CD4-positive, alpha-beta T cell treated with Interleukin-21 for 1 hour (primary cell): ENCODE results near the gene ALPP.
"Not testable (repeated sequence)": the region's sequence is repeated elsewhere in the genome, so short reads cannot be mapped to it uniquely, and the experiment has no call there.

Experiments
- DNase-seq: peaks from one replicate; pipeline ENCODE4 v3.0.0-alpha.2; 2020

The ALPP gene

GRCh38 chr2:232407428-232408150 is 29.0 kb downstream of the ALPP start:
- DNase-seq = not testable (repeated sequence)

GRCh38 chr2:232408269-232408668 is 29.7 kb downstream of the ALPP start:
- not testable (repeated sequence) for DNase-seq

DNA sequence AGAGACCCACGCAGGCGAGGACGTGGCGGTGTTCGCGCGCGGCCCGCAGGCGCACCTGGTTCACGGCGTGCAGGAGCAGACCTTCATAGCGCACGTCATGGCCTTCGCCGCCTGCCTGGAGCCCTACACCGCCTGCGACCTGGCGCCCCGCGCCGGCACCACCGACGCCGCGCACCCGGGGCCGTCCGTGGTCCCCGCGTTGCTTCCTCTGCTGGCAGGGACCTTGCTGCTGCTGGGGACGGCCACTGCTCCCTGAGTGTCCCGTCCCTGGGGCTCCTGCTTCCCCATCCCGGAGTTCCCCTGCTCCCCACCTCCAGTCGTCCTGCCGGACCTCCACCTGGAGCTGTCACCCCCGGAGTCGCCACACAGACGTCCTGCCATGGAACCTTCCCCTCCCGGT is 31.1 kb downstream of the ALPP start:
- not testable (repeated sequence) for DNase-seq

- no peak for DNase-seq
Measured at GRCh38 chr2:232410238-232410900, 31.8 kb downstream of the ALPP start.

DNA sequence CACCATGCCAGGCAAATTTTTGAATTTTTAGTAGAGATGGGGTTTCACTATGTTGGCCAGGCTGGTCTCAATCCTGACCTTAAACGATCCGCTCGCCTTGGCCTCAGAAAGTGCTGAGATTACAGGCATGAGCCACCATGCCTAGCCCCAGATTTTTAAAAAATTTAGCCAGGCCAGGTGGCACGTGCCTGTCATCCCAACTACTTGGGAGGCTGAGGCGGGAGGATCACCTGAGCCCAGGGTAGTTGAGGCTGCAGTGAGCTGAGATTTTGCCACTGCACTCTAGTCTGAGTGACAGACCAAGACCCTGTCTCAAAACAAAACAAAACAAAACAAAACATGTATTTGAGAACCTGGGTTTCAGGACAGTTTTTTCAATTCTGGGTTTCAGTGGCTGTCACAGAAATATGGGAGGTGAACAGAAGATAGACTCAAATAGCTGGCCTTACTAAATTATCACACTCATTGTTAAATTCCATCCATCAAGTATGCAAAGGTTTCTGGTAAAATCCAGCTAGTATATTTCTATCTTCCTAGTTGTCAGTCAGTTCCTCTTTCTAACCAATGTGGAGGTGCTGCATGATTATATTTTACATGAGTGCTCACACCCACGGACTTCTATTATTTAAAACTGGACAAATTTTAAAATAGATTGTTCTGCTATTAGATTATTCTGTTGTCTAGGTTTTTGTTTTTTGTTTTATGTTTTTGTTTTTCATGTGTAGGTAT is 33.5 kb downstream of the ALPP start:
- DNase-seq = no peak

DNA sequence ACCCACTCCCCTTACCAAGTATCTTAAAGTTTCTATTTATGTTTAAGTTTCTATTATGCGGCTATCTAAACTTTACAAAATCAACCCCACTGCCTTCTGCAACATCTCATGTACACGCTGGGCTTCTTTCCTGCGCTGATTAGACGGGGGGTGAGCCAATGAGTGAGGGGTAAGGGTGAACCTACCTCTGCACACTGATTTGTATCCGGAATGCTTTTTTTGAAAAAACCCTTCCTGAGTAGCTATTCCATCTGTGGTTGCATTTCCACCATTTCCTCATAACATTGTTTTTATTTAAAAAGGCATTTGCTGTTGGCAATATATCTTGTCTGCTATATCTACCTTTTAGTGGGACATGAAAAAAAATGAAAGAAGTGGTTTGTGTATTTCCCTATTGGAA is 34.4 kb downstream of the ALPP start:
- DNase-seq = no peak

- no peak for DNase-seq
Measured at GRCh38 chr2:232415138-232415690, 36.7 kb downstream of the ALPP start.

GRCh38 chr2:232415736-232416520 is 37.4 kb downstream of the ALPP start:
- DNase-seq = no peak

DNA sequence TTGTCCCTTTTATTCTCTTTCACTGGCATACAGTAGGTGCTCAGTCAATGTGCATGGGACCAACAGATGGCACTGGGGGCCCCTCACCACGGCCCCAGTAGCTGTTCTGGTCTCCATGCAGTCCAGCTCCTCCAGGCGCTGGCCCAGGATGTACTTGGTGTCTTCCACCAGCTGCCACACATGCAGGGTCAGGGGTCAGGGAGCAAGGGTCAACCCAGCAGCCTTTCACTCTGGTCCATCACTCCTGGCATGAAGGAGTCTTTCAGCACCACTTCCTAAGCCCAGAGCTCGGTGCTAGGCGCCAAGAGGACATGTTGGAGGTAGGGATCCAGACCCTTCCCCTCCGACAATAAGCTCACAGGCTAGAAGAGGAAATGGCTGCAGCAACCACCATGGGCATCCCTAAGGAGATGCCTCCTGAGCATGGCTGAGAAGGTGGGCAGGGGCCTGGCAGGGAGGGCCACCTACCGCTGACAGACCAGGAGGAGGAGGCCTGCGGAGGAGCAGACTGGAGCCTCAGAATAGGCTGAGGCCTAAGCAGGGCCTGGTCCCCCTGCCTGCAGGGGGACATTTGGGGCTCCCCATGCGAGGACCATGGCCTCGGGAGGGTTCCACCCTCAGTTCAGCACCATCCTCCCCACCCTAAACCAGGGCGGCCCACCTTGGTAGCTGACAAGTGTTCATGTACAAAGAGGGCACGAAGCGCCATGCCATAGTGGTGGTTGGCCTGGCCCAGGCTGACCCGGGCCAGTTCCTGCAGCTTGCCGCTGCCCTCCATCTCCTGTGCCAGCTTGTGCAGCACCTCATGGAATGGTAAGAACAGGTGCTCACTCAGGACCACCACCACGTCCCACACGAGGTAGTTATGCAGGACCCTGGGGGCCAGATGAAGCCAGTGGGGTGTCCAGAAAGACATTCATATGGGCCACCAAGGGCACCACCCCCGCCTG is 38.2 kb downstream of the ALPP start:
- no peak for DNase-seq

DNA sequence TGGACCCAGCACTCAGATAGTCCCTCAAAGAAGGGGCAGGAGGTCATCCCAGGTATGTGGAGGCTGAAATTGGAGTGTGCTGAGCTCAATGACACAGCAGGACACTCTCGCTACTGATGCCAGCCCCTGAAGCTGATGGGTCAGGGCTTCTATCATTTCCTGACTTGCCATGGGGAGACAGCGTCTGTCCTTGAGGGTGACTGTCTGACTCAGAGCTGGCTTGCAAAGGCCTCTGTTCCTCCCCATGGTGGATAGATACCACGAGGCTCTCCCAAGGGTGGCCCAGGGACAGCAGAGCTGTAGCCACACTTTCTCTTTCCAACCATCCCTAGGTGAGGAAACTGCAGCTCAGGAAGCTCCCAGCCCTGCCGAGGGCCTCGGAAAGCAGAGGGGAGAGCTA is 38.9 kb downstream of the ALPP start:
- no peak for DNase-seq

DNA sequence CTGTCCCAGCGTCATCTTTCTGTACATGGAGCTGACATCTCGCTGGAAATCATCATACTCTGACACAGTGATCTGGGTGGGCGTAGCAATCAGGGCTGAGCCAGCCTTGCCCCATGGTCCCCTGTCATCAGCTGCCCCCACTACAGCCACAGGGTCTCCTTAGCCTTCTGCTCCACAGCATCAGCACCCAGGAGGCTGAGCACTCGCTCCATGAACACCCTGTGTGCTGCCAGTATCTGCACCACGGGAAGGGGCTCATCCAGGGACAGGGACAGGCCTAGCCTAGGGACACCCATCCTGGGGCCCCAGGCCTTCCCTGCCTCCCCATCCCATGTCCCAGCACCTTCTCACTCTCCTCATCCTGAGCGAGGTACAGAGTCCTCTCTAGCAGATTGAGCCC is 39.5 kb downstream of the ALPP start:
- DNase-seq = no peak

- DNase-seq = no peak
Measured at GRCh38 chr2:232418466-232419244, 40.1 kb downstream of the ALPP start.

GRCh38 chr2:232419245-232420072 is 40.9 kb downstream of the ALPP start:
- DNase-seq = no peak

DNA sequence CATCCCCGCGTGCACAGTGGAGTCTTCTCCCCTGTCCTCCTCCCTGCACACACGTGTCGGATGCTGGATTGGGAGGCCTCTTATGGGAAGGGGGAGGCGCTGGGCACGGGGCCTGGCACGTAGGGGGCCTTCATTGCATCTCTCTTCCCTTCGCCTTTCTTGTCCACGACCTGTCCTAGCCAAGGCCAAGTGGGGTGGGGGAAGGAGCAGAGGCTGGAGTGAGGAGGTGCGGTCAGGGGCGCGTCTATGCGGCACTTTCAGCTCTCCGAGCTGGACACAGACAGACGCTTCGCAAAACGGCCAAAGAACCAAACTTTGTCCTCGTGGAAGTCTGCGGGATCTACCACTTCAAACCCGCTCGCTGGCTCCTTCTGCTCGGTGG is 41.5 kb downstream of the ALPP start:
- no peak for DNase-seq

DNA sequence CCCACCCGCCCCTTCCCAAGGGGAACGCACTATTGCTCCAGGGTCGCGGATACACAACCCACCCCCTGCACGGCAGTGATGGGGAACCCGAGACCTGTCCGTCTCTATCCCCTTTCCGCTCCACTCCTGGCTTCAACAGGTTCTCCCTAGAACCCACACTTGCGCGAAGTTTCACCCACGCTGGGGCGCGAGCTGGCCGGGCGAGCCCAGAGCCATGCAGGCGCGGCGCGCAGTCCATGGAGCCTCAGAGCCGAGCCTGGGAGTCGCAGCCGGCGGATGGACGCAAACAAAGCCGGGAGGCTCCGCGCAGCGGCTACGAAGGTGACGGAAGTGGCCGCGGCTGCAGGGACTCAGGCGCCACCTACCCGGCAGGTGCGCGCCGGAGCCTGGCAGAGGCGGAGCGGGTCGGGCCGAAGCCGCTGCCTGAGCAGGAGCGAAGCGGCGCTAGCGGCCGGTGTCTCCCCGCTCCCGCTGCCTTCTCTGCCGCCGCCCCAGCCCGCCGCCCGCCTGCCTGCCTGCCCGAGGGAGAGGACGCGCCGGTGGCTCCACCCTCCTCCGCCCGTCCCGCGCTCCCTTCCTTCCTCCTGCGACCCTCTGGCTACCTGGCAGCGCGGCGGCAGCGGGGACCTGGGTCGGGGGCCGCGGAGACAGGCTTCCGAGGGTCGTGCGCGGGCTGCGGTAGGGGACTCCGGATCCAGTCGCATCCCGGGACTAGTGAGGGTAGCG is 42.1 kb downstream of the ALPP start:
- peak; percentile 4 for DNase-seq

DNA sequence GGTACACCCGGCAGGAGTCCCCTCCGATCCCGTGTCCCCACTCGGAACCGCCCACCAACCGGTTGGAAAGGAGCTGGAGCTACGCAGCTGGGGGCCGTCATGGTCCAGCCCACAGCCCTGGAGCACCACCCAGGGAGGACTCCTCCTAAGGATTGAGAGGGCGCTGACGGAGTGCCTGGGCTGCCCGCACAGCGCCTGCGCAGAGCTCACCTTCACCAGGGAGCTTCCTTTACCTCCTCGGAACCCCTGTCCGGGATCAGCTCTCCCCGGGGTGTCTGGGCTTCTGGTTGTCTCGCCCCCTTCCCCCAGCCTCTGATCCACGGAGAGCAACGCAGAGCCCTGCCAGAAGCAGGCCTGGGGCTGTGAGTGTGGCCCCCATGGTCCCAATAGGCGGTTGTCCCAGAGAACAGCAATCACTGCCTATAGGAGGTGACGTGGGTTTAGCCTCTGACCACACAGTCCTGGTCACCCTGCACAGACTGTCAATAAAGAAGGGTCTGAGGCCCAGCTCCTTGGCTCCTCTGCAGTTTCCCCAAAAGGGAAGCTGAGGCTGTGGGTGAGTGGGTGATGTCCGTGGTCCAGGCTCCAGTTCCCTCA is 42.7 kb downstream of the ALPP start:
- no peak for DNase-seq

- DNase-seq = no peak
Measured at GRCh38 chr2:232422051-232422450, 43.5 kb downstream of the ALPP start.

DNA sequence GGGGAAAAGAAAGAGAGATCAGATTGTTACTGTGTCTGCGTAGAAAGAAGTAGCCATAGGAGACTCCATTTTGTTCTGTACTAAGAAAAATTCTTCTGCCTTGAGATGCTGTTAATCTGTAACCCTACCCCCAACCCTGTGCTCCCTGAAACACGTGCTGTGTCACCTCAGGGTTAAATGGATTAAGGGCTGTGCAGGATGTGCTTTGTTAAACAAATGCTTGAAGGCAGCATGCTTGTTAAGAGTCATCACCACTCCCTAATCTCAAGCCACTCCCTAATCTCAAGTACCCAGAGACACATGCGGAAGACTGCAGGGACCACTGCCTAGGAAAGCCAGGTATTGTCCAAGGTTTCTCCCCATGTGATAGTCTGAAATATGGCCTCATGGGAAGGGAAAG is 44.4 kb downstream of the ALPP start:
- DNase-seq = not testable (repeated sequence)

DNA sequence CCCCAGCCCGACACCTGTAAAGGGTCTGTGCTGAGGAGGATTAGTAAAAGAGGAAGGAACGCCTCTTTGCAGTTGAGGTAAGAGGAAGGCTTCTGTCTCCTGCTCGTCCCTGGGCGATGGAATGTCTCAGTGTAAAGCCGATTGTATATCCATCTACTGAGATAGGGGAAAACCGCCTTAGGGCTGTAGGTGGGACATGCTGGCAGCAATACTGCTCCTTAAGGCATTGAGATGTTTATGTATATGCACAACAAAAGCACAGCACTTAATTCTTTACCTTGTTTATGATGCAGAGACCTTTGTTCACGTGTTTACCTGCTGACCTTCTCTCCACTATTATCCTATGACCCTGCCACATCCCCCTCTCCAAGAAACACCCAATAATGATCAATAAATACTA is 44.9 kb downstream of the ALPP start:
- DNase-seq = not testable (repeated sequence)
